ENCODE data around the gene PSTPIP2. TPM values are rescaled to one million over a fixed set of nuclear protein-coding genes. Genes with fewer than 3 reads are reported as not detected.
A peak's percentile ranks its signal among the peaks of the same experiment; 100 is the strongest.

Gene PSTPIP2
- total and polyA plus RNA-seq, 2 of the 8 experiments (the other 6 are each of a cell fraction or from before 2014, with no cell fraction given) = 1.8 to 2.4 TPM

DNA sequence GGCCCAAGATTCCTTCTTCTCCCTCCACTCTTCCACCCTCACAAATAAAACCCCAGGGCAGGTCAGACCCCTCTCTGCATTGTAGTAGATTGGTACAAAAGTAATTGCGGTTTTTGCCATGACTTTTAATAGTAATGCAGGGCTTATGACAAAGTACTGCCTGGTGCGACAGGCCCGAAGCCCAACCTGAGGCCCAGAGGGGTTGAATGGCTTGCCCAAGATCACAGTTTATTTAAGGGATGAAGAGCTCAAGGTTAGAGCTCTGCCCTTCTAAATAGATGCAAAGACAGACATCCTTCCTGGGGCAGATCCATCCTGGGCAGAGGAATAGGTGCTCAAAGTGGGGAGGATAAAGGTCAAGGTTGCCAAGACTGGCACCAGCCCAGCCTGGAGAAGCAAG is 899 bp upstream of the PSTPIP2 start:
- H4K5ac ChIP-seq (ENCODE audit: insufficient read length, low read depth, low read length) = no peak overlapping the region
- no peaks in the 10 kb centered on the region for H3K9me3 ChIP-seq (ENCODE audit: insufficient read depth in 2 of 2, low read depth in 1 of 2, low read length in 1 of 2)
- H2AFZ ChIP-seq (ENCODE audit: low read length) = no peak overlapping the region
- peak overlapping the region in 1 of 2 experiments; percentile 88; a peak in 1 of 4 replicates for H3K4me2 ChIP-seq (ENCODE audit: insufficient read depth in 1 of 2, low read depth in 2 of 2, low read length in 2 of 2)
- peaks cover 0 to 3% of the 10 kb centered on the region in 2 experiments for H4K20me1 ChIP-seq (replicated peaks in 1 of 2; ENCODE audit: control insufficient read depth in 1 of 2, insufficient read depth in 2 of 2, low read length in 2 of 2)
- H3K4ac ChIP-seq (replicated peaks; ENCODE audit: insufficient read length, low read depth, low read length) = no peak overlapping the region
- peaks cover 11% of the 10 kb centered on the region; the same call in 1 of the 2 replicates for H3K23me2 ChIP-seq (ENCODE audit: low read depth, low read length)
- 77% methylated on average over 3 of the region's 3 CpGs; no CpG with 5 or more reads in 1 of the 2 experiments for WGBS, 2 experiments (ENCODE audit: extremely low coverage in 1 of 2, insufficient coverage in 1 of 2, insufficient read length in 1 of 2, insufficient replicate concordance in 2 of 2, low coverage in 1 of 2, low lambda C conversion rate in 2 of 2, missing lambda C conversion rate in 1 of 2)
- DNase-seq (ENCODE audit: low read depth in 1 of 2, low spot score in 2 of 2) (no peak), FAIRE-seq (no peak)
- peaks cover 0 to 6% (median 0%) of the 10 kb centered on the region in 4 experiments; a peak in 2 of 8 replicates for H3K36me3 ChIP-seq (ENCODE audit: control insufficient read depth in 2 of 4, insufficient read depth in 4 of 4, low read length in 3 of 4)
- no peak for TF ChIP-seq MAX (IDR thresholded peaks at IDR 0.05)
- no peak for TF ChIP-seq E2F6 (IDR thresholded peaks at IDR 0.05)
- no peak for TF ChIP-seq POLR2AphosphoS5 (IDR thresholded peaks at IDR 0.05; ENCODE audit: low read depth, low read length)
- TF ChIP-seq RXRA (IDR thresholded peaks at IDR 0.05; ENCODE audit: insufficient read depth, low read depth, low read length) = no peak
- TF ChIP-seq YY1 (IDR thresholded peaks at IDR 0.05; ENCODE audit: low read depth, low read length) = no peak
- TF ChIP-seq HDAC2 (IDR thresholded peaks at IDR 0.05; ENCODE audit: borderline replicate concordance in 1 of 2, low read depth in 2 of 2, low read length in 2 of 2) = no peak
- no peak for TF ChIP-seq USF2 (IDR thresholded peaks at IDR 0.05; ENCODE audit: low read length)
- no peak for TF ChIP-seq TBP (IDR thresholded peaks at IDR 0.05; ENCODE audit: low read depth, low read length)
- TF ChIP-seq PHF8 (conservative IDR thresholded peaks at IDR 0.05; ENCODE audit: low read depth, low read length) = no peak
- peaks cover 4 to 31% (median 28%) of the 10 kb centered on the region in 4 experiments for H3K27me3 ChIP-seq (replicated peaks in 1 of 4; ENCODE audit: control insufficient read depth in 3 of 4, extremely low read depth in 1 of 4, insufficient read depth in 3 of 4, low read length in 3 of 4)
- H2BK20ac ChIP-seq (ENCODE audit: low read length) = no peak overlapping the region
- H2AK5ac ChIP-seq (ENCODE audit: low read depth, low read length) = no peak overlapping the region
- H4K8ac ChIP-seq (ENCODE audit: extremely low read depth, insufficient read depth, low read length) = no peak overlapping the region
- H3K4me1 ChIP-seq (replicated peaks in 1 of 4; ENCODE audit: control insufficient read depth in 3 of 4, insufficient read depth in 4 of 4, low read length in 3 of 4) = peaks cover 0 to 6% (median 0%) of the 10 kb centered on the region in 4 experiments; a peak in 2 of 7 replicates
- ChIA-PET CTCF (ENCODE audit: partially characterized antibody) (interaction anchor here (0.6 to 4.1 kb wide), 46 partner anchors 9 to 420 kb away, joined by 3 to 27 read pairs (median 5); no protein-coding TSS in a partner anchor), POLR2A (ENCODE audit: partially characterized antibody) (interaction anchor here (1.5 to 2.3 kb wide), 4 partner anchors 9 to 31 kb away, joined by 4 to 7 read pairs (median 4); partner anchors contain the start of gene HAUS1)
- no peaks in the 10 kb centered on the region for H3K79me2 ChIP-seq (ENCODE audit: control insufficient read depth in 1 of 2, insufficient read depth in 2 of 2, low read length in 2 of 2)
- H3K27ac ChIP-seq (ENCODE audit: low read depth, low read length) = no peak overlapping the region
- H2BK12ac ChIP-seq (ENCODE audit: low read depth, low read length) = no peak overlapping the region
- H3K4me3 ChIP-seq (ENCODE audit: extremely low read depth in 1 of 4, insufficient read depth in 2 of 4, low read depth in 3 of 4, low read length in 4 of 4) = no peak overlapping the region
- no peak overlapping the region for H2BK5ac ChIP-seq (ENCODE audit: low read depth, low read length)
- no peak overlapping the region for H3K9ac ChIP-seq (replicated peaks in 1 of 4; ENCODE audit: extremely low read depth in 1 of 4, low read depth in 3 of 4, low read length in 3 of 4)
- no peak overlapping the region for H3K23ac ChIP-seq (ENCODE audit: insufficient read length)
- H3K56ac ChIP-seq (replicated peaks; ENCODE audit: insufficient read length, low read depth, low read length) = no peak overlapping the region
- no peak overlapping the region for H2BK120ac ChIP-seq (replicated peaks; ENCODE audit: low read depth, low read length)
- no peak overlapping the region for H3K18ac ChIP-seq (ENCODE audit: extremely low read depth, low read length)
- no peak overlapping the region for H3K14ac ChIP-seq (ENCODE audit: insufficient read length)
- H2BK15ac ChIP-seq (ENCODE audit: low read length) = no peak overlapping the region
- H4K91ac ChIP-seq (replicated peaks; ENCODE audit: insufficient read length, low read length) = no peak overlapping the region
- no peaks in the 10 kb centered on the region for H3K79me1 ChIP-seq (ENCODE audit: low read depth, low read length)
